Endothelial cell of umbilical vein (primary cell): Measurements from ENCODE around the gene ETS2. TPM values are rescaled to one million over a fixed set of nuclear protein-coding genes. Genes with fewer than 3 reads are reported as not detected.

Source experiments
- BruUV-seq: library from RNA; stranded (reverse); fragments of 400-500 nt; replicated peaks from 2 replicates; lab custom pipeline; 2021; lab: Mats Ljungman, UMichigan
- CTCF ChIA-PET: fragments of 300-600, 350-600 bp; sonication (Branson Sonifier 250); formaldehyde crosslinking; loops from one replicate; lab custom pipeline; 2021; ENCODE audit warnings: antibody characterized with exemption, inconsistent platforms; lab: Charles Lee
- POLR2A ChIA-PET: fragments of 300-600, 350-600 bp; sonication (Branson Sonifier 250); formaldehyde crosslinking; loops from one replicate; lab custom pipeline; 2021; ENCODE audit warnings: antibody characterized with exemption, inconsistent platforms; lab: Charles Lee
- DNase-seq: peaks from one replicate; pipeline ENCODE4 v3.0.0-alpha.2; 2011; ENCODE audit warnings: low read depth, low spot score
- FAIRE-seq: peaks from 2 replicates; lab custom pipeline; 2011; peaks lifted over from hg19 to GRCh38; lab: Jason Lieb, UNC
- H2AFZ ChIP-seq: 2 replicates; pipeline ENCODE4 v1.6.0; 2012; ENCODE audit warnings: low read depth, low read length, control low read depth, inconsistent platforms
- H3K27ac ChIP-seq: 2 replicates; pipeline ENCODE4 v1.5.1; 2011; ENCODE audit warnings: low read depth, mild to moderate bottlenecking, control low read depth, low read length, moderate library complexity; ENCODE audit not compliant: insufficient read depth
- H3K27me3 ChIP-seq, 2 experiments: 2 replicates each; pipeline versions ENCODE4 v1.6.0 to v1.6.1; 2011; ENCODE audit warnings: low read length in 2 of 2, mixed read lengths in 1 of 2; ENCODE audit not compliant: control insufficient read depth in 2 of 2, insufficient read depth in 2 of 2
- H3K36me3 ChIP-seq, 2 experiments: 2 replicates in 1 of 2; 3 replicates in 1 of 2; pipeline ENCODE4 v1.5.1; 2011; ENCODE audit warnings: low read length in 2 of 2, mild to moderate bottlenecking in 1 of 2, moderate library complexity in 1 of 2; ENCODE audit not compliant: control insufficient read depth in 2 of 2, insufficient read depth in 2 of 2; ENCODE audit errors: extremely low read depth in 1 of 2
- H3K4me1 ChIP-seq: 3 replicates; pipeline ENCODE4 v1.5.1; 2011; ENCODE audit warnings: mild to moderate bottlenecking, low read length; ENCODE audit not compliant: control insufficient read depth, insufficient read depth; ENCODE audit errors: extremely low read depth
- H3K4me2 ChIP-seq: 2 replicates; pipeline ENCODE4 v1.6.1; 2011; ENCODE audit warnings: low read length, control low read depth, mixed read lengths; ENCODE audit not compliant: insufficient read depth
- H3K4me3 ChIP-seq, 3 experiments: fragments of 200-600 bp in 1 of 3; sonication (generic), shearing (Covaris generic) in 1 of 3; replicated peaks in 1 of 3; 2 replicates each; pipeline ENCODE4 v1.5.1; 2011 to 2016; ENCODE audit warnings: control low read depth in 3 of 3, low read length in 3 of 3, mild to moderate bottlenecking in 2 of 3, inconsistent platforms in 1 of 3, low read depth in 1 of 3, moderate library complexity in 1 of 3; ENCODE audit not compliant: insufficient read depth in 1 of 3
- H3K79me2 ChIP-seq: 2 replicates; pipeline ENCODE4 v1.6.0; 2012; ENCODE audit warnings: low read length, inconsistent platforms; ENCODE audit not compliant: control insufficient read depth, insufficient read depth
- H3K9ac ChIP-seq: replicated peaks from 2 replicates; pipeline ENCODE3; 2011; ENCODE audit warnings: low read length, control low read depth; ENCODE audit not compliant: insufficient read depth; ENCODE audit errors: extremely low read depth
- H3K9me1 ChIP-seq: replicated peaks from 3 replicates; pipeline ENCODE4 v1.6.0; 2011; ENCODE audit warnings: mild to moderate bottlenecking, low read length; ENCODE audit not compliant: control insufficient read depth, insufficient read depth; ENCODE audit errors: extremely low read depth
- H3K9me3 ChIP-seq: replicated peaks from 2 replicates; pipeline ENCODE4 v1.5.1; 2012; ENCODE audit warnings: low read length, inconsistent platforms; ENCODE audit not compliant: control insufficient read depth, insufficient read depth
- H4K20me1 ChIP-seq: replicated peaks from 2 replicates; pipeline ENCODE3; 2011; ENCODE audit warnings: mild to moderate bottlenecking, low read length; ENCODE audit not compliant: control insufficient read depth, insufficient read depth; ENCODE audit errors: extremely low read depth
- EZH2 ChIP-seq: IDR thresholded peaks from 2 replicates; pipeline ENCODE4 v1.6.1; 2012; ENCODE audit warnings: borderline replicate concordance, low read depth, mild to moderate bottlenecking, moderate library complexity, low read length, inconsistent platforms; ENCODE audit not compliant: severe bottlenecking
- FOS ChIP-seq: IDR thresholded peaks from 2 replicates; pipeline ENCODE4 v1.6.1; 2011; ENCODE audit warnings: mild to moderate bottlenecking, low read length, moderate library complexity, borderline replicate concordance; ENCODE audit not compliant: insufficient read depth
- GATA2 ChIP-seq: IDR thresholded peaks from 2 replicates; pipeline ENCODE4 v1.7.0; 2011; ENCODE audit warnings: low read depth, mild to moderate bottlenecking, moderate library complexity, mixed read lengths, low read length; ENCODE audit not compliant: insufficient read length, insufficient read depth
- JUN ChIP-seq: IDR thresholded peaks from 2 replicates; pipeline ENCODE4 v1.6.1; 2011; ENCODE audit warnings: borderline replicate concordance, low read depth; ENCODE audit not compliant: insufficient read length, insufficient read depth
- MYC ChIP-seq: IDR thresholded peaks from one replicate; pipeline ENCODE4 v1.6.1; 2011; ENCODE audit warnings: mild to moderate bottlenecking, low read depth, low read length
- POLR2A ChIP-seq: IDR thresholded peaks from 2 replicates; pipeline ENCODE4 v1.6.1; 2012; ENCODE audit warnings: low read depth, mild to moderate bottlenecking, control low read depth, low read length
- POLR2AphosphoS5 ChIP-seq: IDR thresholded peaks from 2 replicates; pipeline ENCODE4 v1.6.1; 2012; ENCODE audit warnings: low read depth, mild to moderate bottlenecking, control low read depth, low read length, moderate library complexity; ENCODE audit not compliant: insufficient read depth
- dilution Hi-C: fragments of 300-500 bp; cut with MboI; formaldehyde crosslinking; loops from one replicate; pipeline ENCODE4 v1.15.0; 2019; ENCODE audit warnings: low sequenced_read_pairs; ENCODE audit not compliant: extremely low pct_ligation_motif_present
- intact Hi-C: fragments of 100-400 bp; cut with micrococcal nuclease; formaldehyde crosslinking; loops from one replicate; pipeline ENCODE4 v1.10.0; 2022
- polyA plus RNA-seq, 4 experiments: library from polyadenylated mRNA; depleted of rRNA in 3 of 4; stranded (reverse) in 3 of 4; unstranded in 1 of 4; fragments of >200 nt; gene quantifications; 2 replicates each; pipeline versions ENCODE4 v1.2.1 to v1.2.3, GENCODE V29; 2011 to 2012; ENCODE audit warnings: missing spikeins in 1 of 4
- total RNA-seq: library from RNA; stranded (reverse); gene quantifications from 2 replicates; pipeline ENCODE4 v1.2.3, GENCODE V29; 2021
- TF ChIP-seq, protein P1 (sequence below), 2 donors: IDR thresholded peaks; 1 replicate in 1 of 2; 2 replicates in 1 of 2; pipeline ENCODE4 v1.5.1; 2011; ENCODE audit warnings: low read length in 2 of 2, mild to moderate bottlenecking in 2 of 2, moderate library complexity in 2 of 2, control low read depth in 1 of 2, inconsistent platforms in 1 of 2, low read depth in 1 of 2; ENCODE audit not compliant: insufficient read depth in 1 of 2; ENCODE audit errors: extremely low read depth in 1 of 2
- TF ChIP-seq, protein P2 (sequence below): IDR thresholded peaks from 2 replicates; pipeline ENCODE4 v1.6.1; 2011; ENCODE audit not compliant: insufficient read depth, insufficient read length

ETS2 gene
- total and polyA plus RNA-seq, 2 donors (not counting 3 experiments of a cell fraction or from before 2014, with no cell fraction given): 16.3 to 54.5 TPM

DNA sequence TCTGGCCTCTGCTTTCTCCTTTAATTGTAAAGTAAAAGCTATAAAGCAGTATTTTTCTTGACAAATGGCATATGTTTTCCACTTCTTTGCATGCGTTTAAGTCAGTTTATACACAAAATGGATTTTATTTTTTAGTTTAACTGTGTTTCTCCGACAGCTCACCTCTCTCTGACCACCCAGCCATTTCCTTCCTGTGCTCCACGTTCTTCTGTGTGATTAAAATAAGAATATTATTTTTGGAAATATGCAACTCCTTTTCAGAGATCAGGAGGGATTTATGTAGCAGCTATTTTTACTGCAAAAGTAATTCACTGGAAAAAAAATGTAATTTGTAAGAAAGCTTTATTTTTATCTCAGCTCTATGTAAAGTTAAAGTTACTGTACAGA is 18.0 kb downstream of the ETS2 start:
- DNase-seq: peak; percentile 69

More for the DNA sequence above, 18.0 kb downstream of the ETS2 start:
- intact Hi-C loops: no loop called here
- Histone ChIP-seq H3K36me3 (peaks cover 39 to 45% of the 10 kb centered on the region in 2 experiments), H3K4me2 (peak overlapping the region; percentile 58), H2AFZ (no peak overlapping the region), H3K9me3 (no peaks in the 10 kb centered on the region), H3K9me1 (no peaks in the 10 kb centered on the region), H3K27ac (peak overlapping the region; percentile 36), H3K4me3 (peak overlapping the region in 1 of 3 experiments; percentile 3), H3K27me3 (no peaks in the 10 kb centered on the region), H4K20me1 (no peaks in the 10 kb centered on the region), H3K79me2 (no peaks in the 10 kb centered on the region), H3K4me1 (peaks cover 19% of the 10 kb centered on the region), H3K9ac (peak overlapping the region; percentile 8)
- POLR2A ChIA-PET: no interaction called here
- BruUV-seq: no TSS peak
- TF ChIP-seq FOS (no peak), MYC (no peak), GATA2 (no peak), POLR2A (no peak), EZH2 (no peak), POLR2AphosphoS5 (no peak), JUN (no peak)
- TF ChIP-seq, protein P1, sequence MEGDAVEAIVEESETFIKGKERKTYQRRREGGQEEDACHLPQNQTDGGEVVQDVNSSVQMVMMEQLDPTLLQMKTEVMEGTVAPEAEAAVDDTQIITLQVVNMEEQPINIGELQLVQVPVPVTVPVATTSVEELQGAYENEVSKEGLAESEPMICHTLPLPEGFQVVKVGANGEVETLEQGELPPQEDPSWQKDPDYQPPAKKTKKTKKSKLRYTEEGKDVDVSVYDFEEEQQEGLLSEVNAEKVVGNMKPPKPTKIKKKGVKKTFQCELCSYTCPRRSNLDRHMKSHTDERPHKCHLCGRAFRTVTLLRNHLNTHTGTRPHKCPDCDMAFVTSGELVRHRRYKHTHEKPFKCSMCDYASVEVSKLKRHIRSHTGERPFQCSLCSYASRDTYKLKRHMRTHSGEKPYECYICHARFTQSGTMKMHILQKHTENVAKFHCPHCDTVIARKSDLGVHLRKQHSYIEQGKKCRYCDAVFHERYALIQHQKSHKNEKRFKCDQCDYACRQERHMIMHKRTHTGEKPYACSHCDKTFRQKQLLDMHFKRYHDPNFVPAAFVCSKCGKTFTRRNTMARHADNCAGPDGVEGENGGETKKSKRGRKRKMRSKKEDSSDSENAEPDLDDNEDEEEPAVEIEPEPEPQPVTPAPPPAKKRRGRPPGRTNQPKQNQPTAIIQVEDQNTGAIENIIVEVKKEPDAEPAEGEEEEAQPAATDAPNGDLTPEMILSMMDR (IDR thresholded peaks at IDR 0.05; ENCODE audit: extremely low read depth in 1 of 2, insufficient read depth in 1 of 2, low read depth in 1 of 2, low read length in 2 of 2): no peak
- TF ChIP-seq, protein P2, sequence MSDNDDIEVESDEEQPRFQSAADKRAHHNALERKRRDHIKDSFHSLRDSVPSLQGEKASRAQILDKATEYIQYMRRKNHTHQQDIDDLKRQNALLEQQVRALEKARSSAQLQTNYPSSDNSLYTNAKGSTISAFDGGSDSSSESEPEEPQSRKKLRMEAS: no peak
- CTCF ChIA-PET: interaction anchor here (1.0 to 1.5 kb wide), 4 partner anchors 13 to 302 kb away, joined by 3 to 5 read pairs (median 4); no protein-coding TSS in a partner anchor
- dilution Hi-C loops: no loop called here
- FAIRE-seq: no peak
